ENCODE results near the gene FDXR.

GRCh38 chr17:74815550-74816370 lies 57.0 kb downstream of the FDXR start:
- no peak for TF ChIP-seq POLR2A (IDR thresholded peaks at IDR 0.05)
- no peak for TF ChIP-seq CTCF (IDR thresholded peaks at IDR 0.05 in 4 of 5, conservative IDR thresholded peaks at IDR 0.05 in 1 of 5)

Measured in gastrocnemius medialis (tissue), 4 donors.